ENCODE data around the gene TRIM39. TPM values are rescaled to one million over a fixed set of nuclear protein-coding genes. Genes with fewer than 3 reads are reported as not detected.

The TRIM39 gene
- polyA plus RNA-seq, 1 of the 3 experiments (the other 2 are of a cell fraction) = 6.5 TPM

DNA sequence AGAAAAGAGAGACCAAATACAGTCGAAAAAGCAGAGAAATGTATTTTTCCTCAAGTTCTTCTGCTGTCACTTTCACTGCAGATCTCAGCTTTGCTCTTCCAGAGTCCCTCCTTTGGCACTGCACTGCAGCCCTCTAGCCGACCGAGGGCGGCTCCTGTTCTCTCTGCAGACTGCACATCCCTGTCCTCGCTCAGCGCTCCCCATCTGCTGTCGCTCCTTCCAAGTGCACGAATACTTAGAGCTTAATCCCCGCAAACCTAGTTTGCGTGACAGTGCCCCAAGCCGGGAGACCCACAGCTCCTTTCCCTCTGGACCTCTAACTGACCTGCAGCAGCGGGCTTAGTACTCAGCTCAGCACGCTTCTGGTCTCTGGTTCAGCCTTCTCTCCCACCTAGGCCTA lies 33.4 kb downstream of the TRIM39 start (continued):
- no peak for TF ChIP-seq NRF1 (IDR thresholded peaks at IDR 0.05; ENCODE audit: low read depth, low read length)

DNA sequence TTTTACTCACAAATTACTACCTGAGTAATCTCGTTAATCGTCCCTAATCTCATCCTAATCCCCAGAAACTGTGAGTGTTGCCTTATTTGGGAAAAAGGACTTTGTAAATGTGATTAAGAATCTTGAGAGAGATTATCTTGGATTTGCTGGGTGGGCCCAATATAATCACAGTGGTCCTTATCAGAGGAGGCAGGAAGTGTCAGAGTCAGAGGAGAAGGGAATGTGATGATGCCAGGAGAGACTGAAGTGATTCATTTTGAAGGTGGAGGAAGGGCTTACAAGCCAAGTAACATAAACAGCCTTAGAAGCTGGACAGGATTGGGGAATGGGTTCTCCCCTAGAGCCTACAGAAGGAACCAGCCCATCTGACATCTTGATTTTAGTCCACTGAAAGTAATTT lies 34.9 kb downstream of the TRIM39 start:
- no peaks in the 10 kb centered on the region for H4K20me1 ChIP-seq (ENCODE audit: insufficient read depth)
- H3K9ac ChIP-seq = no peak overlapping the region
- WGBS (ENCODE audit: low lambda C conversion rate) = 2% methylated on average over 2 of the region's 2 CpGs
- CTCF ChIA-PET = no interaction called here
- no peaks in the 10 kb centered on the region for H3F3A ChIP-seq (replicated peaks; ENCODE audit: insufficient read depth)
- no peak overlapping the region for H2AFZ ChIP-seq (ENCODE audit: low read depth)
- H3K27ac ChIP-seq (ENCODE audit: low read depth in 2 of 2, low read length in 1 of 2) = no peak overlapping the region
- TF ChIP-seq, protein P1, sequence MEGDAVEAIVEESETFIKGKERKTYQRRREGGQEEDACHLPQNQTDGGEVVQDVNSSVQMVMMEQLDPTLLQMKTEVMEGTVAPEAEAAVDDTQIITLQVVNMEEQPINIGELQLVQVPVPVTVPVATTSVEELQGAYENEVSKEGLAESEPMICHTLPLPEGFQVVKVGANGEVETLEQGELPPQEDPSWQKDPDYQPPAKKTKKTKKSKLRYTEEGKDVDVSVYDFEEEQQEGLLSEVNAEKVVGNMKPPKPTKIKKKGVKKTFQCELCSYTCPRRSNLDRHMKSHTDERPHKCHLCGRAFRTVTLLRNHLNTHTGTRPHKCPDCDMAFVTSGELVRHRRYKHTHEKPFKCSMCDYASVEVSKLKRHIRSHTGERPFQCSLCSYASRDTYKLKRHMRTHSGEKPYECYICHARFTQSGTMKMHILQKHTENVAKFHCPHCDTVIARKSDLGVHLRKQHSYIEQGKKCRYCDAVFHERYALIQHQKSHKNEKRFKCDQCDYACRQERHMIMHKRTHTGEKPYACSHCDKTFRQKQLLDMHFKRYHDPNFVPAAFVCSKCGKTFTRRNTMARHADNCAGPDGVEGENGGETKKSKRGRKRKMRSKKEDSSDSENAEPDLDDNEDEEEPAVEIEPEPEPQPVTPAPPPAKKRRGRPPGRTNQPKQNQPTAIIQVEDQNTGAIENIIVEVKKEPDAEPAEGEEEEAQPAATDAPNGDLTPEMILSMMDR (IDR thresholded peaks at IDR 0.05) = no peak
- TF ChIP-seq MAX (IDR thresholded peaks at IDR 0.05; ENCODE audit: low read depth) (no peak), MXI1 (IDR thresholded peaks at IDR 0.05; ENCODE audit: low read depth, low read length) (no peak), NRF1 (IDR thresholded peaks at IDR 0.05; ENCODE audit: low read depth, low read length) (no peak), CHD2 (IDR thresholded peaks at IDR 0.05; ENCODE audit: low read length, partially characterized antibody) (no peak), SIN3A (IDR thresholded peaks at IDR 0.05; ENCODE audit: borderline replicate concordance, low read depth, low read length) (no peak), POLR2AphosphoS5 (IDR thresholded peaks at IDR 0.05; ENCODE audit: low read depth, low read length) (no peak), YY1 (IDR thresholded peaks at IDR 0.05; ENCODE audit: low read depth) (no peak), TAF1 (IDR thresholded peaks at IDR 0.05; ENCODE audit: borderline replicate concordance, low read depth, low read length) (no peak), MEF2A (IDR thresholded peaks at IDR 0.05; ENCODE audit: borderline replicate concordance, low read depth) (no peak), FOXJ3 (CRISPR knock-in tag; IDR thresholded peaks at IDR 0.05) (no peak), RCOR1 (IDR thresholded peaks at IDR 0.05; ENCODE audit: low read length) (no peak), SMC3 (IDR thresholded peaks at IDR 0.05; ENCODE audit: low read depth, low read length) (no peak), ELF1 (IDR thresholded peaks at IDR 0.05) (no peak)
- TF ChIP-seq, protein P2, sequence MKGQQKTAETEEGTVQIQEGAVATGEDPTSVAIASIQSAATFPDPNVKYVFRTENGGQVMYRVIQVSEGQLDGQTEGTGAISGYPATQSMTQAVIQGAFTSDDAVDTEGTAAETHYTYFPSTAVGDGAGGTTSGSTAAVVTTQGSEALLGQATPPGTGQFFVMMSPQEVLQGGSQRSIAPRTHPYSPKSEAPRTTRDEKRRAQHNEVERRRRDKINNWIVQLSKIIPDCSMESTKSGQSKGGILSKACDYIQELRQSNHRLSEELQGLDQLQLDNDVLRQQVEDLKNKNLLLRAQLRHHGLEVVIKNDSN (IDR thresholded peaks at IDR 0.05; ENCODE audit: borderline replicate concordance, low read depth) = no peak
- H3K27me3 ChIP-seq (ENCODE audit: insufficient read depth) = peaks cover 85% of the 10 kb centered on the region
- H3K9me2 ChIP-seq = no peaks in the 10 kb centered on the region
- peaks cover 0 to 4% of the 10 kb centered on the region in 2 experiments; a peak in 1 of 4 replicates for H3K4me1 ChIP-seq (ENCODE audit: control insufficient read depth in 1 of 2, insufficient read depth in 2 of 2, low read depth in 1 of 2, low read length in 1 of 2)
- no peaks in the 10 kb centered on the region for H3K79me2 ChIP-seq (ENCODE audit: insufficient read depth)
- H3K4me2 ChIP-seq = no peak overlapping the region
- no peaks in the 10 kb centered on the region for H3K36me3 ChIP-seq (replicated peaks in 1 of 2; ENCODE audit: control insufficient read depth in 1 of 2, insufficient read depth in 2 of 2, low read length in 1 of 2)
- POLR2A ChIA-PET = no interaction called here
- DNase-seq = no peak
- no peaks in the 10 kb centered on the region for H3K9me3 ChIP-seq
- H3K4me3 ChIP-seq (ENCODE audit: low read depth in 2 of 2, low read length in 1 of 2) = no peak overlapping the region

Measured in SK-N-SH (cell line).